GM19324 (cell line): ENCODE measurements around the gene C6orf89.

Experiments
- ATAC-seq: cut with Tn5 transposase; IDR thresholded peaks from one replicate; pipeline ENCODE4 v1.9.1; 2021; ENCODE audit warnings: mild to moderate bottlenecking, moderate library complexity; ENCODE audit not compliant: unreplicated experiment, low FRiP score

Gene C6orf89, protein sequence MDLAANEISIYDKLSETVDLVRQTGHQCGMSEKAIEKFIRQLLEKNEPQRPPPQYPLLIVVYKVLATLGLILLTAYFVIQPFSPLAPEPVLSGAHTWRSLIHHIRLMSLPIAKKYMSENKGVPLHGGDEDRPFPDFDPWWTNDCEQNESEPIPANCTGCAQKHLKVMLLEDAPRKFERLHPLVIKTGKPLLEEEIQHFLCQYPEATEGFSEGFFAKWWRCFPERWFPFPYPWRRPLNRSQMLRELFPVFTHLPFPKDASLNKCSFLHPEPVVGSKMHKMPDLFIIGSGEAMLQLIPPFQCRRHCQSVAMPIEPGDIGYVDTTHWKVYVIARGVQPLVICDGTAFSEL

DNA sequence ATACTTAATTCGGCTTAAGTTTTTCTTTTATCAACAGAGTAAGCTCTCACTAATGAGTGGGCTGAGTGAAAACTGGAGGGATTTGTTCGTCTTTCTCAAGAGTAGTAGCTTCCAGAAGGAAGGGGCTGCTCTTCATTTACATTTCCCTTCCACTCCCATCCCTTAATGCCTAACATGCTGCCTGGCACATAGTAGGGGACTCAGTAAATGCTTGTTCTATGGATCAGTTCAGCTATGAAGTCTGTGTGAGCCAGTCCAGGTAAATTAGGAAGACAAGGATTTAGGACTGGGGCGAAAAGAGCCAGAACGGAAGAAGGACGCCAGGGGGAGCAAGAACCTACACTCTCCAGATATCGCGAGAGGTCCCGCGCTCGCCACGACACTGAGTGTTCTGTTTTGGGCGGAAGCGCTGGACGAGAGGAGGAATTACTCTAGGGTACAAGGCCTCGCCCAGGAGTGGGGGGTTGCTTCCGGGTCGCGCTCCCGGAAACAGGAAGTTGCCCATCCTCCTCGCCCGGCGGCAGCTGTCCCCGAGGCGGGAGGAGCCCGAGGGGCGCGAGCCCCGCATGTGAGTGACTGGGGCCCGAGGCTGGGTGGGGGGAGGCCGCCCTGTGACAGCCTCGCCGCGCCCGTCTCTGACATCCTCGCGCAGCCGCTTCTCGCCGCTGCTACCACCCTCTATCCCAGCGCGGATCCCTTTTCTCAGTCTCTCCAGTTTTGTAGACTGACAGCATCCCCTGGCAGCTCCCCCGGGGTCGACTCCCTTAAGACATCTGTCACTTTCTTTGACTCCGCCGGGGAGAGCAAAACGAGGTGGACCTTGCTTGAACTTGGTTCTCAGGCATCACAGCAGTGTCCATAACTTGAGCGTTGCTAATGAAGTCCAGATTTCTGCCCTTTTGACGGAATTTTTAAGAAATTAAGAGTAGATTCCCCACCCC is at the start of gene C6orf89:
Gene C6orf89, plus strand, starts transcription at position 492 of the 941 bp plus-strand sequence. CDS start 13,493 bp downstream, outside the sequence.
- peak; percentile 98 for ATAC-seq

DNA sequence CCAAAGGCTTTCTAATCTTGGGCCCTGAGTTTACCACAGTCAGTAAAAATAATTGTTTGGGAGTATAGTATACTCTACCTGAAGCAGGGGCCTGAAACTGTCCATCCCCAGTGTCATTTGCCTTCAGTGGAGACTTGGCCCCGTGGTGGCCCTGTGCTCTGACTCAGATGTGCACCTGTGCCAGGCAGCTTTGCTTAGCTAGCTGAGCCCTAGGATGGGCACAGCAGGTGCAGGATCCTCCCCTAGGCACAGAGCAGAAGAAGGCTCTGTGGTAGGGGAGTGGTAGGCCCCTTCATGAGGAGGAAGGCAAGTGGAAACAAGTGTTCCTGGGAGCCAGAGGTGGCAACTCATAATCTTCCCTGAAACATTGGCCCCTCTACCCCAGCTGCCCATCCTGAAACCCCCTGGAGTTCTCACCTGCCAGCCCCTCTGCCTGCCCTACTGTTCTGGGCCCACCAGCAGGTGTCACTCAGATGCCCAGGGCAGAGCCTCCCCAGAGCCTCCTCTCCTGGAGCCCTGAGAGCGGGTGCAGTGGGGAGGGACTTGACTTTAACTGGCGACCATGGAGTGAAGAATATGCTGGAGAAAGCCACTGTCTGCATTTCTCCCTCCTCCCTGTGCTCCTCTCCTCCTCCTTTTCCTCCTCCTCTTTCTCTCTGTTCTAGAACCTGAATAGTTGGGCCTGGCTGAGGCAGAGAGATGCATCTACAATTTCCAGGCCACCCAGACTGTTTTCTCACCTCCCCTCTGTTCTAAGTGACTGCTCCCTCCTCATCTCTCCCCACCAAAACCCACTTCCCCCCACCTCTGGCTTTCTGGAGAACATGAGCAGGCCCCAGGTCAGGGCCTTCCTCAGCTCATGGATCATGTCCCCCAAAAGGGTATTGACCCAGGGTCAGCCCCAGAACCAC is 49.4 kb upstream of the C6orf89 start:
- no peak for ATAC-seq

DNA sequence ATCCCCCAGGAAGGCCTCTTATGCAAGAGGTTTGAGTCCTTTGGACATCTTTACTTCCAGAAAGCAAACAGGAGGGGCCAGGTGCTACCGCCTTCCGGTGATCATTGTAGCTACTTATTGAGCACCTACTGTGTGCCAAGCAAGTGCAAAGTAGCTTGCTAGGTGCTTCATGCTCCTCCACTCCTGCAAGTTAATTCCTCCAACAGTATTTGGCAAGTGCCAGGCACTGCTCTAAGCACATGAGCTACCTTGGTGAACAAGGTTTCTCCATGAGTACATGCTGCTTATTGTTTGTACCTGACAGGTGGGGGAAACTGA is 48.8 kb upstream of the C6orf89 start:
- no peak for ATAC-seq

DNA sequence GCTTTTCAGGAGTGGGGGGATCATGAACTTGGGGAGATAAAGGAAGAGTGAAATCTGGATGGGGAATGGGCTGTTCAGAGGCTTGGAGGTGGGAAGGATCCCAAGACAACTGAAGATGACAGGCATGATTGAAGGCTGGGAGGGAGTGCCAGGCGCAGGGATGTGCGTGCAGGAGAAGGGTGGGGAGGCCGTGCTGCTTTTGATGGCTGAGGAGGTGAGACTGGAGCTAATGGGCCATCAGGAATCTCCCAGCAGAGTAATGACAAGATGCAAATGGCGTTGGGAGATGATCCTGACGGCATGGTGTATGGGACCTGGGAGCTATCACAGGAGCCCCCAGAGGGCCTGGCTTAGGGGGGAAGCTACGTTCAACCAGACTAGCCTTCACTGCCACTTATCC is 48.1 kb upstream of the C6orf89 start:
- no peak for ATAC-seq

DNA sequence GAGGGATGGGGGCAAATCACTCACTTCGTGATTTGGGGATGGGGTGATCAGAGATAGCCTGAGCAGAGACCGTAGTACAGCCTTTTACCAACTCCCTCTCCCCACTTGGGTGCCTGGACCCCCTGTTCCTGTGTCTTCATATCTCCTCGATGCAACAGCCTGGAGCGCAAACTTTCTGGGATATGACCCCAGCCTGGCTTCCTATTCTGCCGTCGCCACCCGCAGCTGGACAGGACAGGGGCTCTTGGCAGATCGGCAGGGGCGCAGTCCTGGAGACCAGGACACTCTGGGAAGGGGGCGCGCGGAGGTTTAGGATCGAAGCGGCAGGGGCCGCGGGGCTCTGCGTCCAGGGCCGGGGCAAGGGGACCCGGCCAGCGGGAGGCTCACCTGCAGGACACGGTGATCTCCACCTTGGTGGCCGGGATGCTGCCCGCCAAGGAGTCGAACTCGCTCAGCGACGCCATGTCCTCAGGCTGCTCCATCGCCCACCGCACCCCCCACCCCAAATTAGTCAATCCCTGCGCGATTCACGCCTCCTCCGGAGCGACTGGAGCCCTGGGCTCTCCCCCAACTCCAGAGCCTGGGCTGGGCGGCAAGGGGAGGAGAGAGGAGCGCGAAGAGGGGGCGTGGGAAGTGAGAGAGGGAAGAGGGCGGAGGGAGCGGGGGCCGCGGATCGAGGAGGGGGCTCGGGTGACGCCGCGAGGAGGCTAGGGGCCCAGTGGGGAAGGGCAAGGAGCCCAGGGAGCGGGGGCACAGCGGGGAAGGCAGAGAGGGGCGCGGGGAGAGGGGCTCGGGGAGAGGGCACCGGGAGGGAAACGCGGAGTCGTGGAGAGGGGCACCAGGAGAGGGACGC is 46.6 kb upstream of the C6orf89 start, which contains the start of gene CPNE5:
Gene CPNE5, minus strand, starts transcription at position 549 of the 853 bp plus-strand sequence. Its CDS starts 67 bp downstream, at position 482.
- ATAC-seq, result no peak

DNA sequence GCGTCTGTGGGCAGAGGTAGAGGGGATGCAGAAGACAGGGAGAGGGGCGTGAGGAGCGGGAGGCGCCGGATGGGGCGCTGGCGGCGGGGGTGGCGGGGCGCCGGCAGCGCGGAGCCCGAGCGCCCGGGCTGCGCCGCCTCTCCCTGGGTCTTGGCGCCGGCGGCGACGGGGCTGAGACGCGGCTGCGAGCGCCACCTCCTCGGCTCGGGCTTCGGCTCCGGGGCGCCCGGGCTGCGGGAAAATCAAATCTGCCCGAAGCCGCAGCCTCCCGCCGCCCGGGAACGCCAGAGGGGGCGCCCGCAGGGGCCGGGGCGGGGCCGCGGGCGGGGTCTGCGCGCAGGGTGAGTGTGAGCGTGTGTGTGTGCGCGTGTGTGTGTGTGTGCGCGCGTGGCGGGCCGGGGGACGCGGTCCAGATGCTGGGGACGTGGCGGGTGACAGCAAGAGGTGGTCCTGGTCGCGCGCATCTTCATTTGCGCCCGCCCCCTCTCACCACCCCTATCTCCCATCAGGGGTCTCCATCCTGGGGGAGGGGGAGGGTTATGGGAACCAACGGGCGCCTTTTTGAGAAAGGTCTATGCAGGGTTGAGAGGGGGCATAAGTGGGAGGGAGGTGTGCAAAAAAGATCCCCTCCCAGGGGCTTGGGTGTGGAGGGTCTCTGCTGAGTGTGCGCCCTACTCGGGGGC is 45.9 kb upstream of the C6orf89 start:
- ATAC-seq, result no peak

DNA sequence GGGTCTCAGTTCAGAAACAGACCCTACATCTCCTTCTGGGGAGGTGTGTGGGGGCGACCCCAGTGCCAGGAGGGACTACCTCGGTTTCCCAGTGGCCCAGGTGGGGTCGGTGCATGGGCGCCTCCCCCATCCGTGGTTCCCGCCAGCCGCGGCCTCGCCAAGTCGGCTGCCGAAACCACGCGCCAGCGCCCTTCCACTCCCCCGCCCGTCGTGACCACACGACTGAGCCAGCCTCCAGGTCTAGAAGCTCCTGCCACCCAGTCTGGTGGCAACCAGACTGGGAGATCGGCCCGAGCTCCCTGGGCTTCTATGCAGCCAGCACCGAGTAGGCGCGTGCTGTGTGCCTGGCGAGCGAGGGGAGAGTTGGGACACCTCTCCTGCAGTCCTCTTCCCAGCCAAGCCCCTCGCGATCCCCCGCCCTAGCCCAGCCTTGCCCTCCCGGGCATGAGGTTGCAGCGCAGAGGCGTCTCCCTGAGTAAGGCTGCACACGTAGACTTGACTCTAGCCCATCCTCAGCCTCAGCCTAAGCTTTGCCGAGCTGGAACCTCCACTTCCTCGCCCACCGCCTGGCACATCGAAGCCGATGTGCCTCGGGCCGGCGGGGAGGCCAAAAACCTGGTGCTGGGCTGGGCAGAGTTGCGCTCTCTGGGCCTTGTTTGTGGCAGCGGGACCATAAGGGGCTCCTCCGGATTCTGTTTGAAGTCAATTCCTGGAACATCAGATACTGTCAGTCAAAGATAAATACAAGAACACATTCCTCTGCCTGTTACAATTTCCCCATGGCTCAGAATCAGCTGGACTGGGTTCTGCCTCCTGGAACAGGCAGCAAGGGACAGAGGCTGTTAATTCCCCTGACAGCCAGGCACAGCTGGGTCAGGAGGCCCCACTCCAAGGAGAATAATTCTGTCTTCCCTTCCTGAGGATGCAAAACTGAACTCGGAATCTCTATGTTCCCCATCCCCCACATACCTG is 45.0 kb upstream of the C6orf89 start:
- ATAC-seq, result no peak

DNA sequence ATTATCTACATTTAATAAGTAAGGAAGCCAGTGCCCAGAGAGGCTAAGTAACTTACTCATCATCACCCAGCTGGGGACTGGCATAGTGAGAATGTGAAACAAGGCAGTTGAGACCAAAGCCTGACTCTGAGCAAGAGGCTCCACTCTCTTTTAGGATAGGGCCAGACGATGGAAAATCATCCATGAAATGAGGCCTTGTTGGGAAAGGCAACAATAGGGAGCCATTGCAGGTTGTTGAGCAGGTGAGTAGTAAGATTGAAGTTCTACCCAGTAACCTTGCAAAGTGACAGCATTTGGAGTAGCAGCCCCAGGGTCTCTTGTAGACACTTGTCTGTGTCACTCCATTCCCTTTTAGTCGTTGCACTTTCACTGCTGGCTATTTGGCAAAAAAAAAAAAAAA is 44.0 kb upstream of the C6orf89 start:
- no peak for ATAC-seq

DNA sequence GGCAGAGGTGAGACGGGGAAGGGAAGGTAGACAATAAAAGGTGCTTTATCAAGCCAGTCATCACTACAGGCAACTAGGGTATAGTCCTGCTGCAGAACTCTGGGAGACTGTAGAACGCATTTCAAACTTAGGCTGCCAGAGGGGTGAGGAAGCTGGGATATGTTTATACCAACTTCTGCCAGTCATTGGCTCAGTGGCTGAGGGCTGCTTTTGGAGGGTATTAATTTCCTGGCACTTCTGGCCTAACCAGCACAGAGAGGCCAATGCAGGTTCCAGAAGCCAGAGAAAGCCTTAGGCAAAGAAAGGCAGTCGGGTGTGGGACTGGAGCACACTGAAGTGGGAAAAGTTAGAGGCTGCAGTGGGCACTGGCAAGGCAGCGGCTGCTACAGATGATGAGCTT is 42.6 kb upstream of the C6orf89 start:
- no peak for ATAC-seq

DNA sequence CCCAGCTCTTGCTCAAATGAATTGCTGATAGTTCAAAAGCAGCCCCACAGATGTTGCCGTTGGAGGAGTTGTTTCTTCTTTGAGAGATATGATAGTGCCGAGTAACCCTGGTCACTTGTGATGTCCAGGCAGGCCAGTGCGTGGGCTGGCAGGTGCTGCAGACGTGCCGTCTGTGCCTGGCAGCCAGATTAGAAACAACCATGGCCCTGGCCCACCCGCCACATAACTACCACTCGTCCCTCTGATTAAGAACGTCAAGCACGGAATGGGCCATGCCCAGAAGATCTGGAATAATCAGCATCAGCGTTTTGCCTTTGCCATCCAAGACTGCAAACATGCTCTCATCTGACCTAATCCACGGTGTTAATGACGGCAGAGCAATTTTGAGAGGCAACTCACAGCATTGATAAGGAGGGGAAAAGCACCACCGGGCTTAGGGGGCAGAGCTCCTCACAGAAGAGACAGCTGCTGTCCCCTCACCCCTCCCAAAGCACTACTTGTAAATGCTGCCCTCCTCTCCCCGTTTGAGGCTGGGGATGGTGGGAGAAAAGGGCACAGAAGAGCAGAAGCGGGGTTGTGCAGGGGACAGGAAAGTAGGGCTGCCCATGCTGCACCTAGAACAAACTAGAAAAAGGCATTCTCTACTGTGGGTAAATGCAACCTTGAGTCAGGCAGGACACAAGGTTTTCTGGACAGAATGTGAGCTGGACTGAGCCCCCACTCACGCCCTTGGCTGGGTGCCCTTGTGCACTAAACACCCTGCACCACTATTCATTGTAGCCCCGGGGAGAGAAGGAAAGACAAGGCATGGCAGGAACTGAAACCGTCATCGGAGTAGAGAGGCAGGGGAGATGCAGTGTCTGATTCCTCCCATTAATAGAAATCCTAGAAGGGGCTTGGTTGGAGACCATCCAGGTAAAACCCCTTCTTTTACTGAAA is 41.3 kb upstream of the C6orf89 start:
- no peak for ATAC-seq

DNA sequence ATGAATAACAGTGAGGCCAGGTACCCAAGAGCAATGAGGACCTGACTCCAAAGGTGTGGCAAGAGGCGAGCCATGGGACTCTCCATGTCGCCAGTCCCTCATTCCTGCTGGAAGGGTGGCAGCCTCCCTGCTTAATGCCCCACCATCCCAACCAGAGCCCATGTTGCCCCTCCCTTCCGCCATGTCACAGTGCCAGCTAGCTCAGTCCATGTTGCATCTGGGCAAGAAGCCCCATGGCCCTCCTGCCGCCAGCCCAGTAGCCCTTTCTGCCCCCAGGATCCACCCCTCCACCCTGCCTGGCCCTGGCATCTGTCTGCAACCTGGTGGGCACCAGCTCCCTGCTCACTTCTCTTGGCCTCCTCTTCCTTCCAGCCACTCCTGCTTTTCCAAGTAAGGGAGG is 40.5 kb upstream of the C6orf89 start:
- no peak for ATAC-seq

DNA sequence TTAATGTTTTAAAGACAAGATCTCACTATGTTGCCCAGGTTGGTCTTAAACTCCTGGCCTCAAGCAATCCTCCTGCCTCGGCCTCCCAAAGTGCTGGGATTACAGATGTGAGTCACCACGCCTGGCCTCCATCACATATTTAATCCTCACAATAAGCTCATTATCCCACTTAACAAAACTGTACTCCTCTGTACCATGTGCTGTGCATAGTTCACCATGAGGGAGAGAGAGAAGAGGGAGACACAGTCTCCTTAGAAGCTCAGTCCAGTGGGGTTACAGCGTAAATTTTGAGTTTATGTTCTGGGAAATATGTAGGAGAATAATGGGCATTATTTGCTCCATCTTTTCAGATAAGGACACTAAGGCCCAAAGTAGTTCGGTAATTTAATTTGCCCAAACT is 38.6 kb upstream of the C6orf89 start:
- ATAC-seq, result no peak

DNA sequence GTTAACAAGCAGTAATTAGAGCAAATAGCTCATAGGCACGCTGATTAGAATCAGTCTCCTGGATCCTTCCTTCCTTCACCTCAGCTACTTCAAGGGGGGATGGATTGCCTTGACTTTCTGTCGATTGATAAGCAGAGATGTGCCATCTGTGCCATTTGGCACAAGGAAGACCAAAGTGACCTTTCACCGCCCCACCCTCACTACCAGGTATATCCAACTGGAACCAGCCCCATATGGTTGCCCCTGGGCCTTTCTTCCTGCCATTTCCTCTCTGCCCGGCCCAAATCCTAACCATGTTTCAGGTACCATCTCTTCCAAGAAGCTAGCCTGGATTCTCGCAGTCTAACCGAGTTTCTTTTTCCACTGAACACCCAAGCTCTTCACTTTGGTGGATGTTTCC is 37.8 kb upstream of the C6orf89 start:
- ATAC-seq, result no peak

DNA sequence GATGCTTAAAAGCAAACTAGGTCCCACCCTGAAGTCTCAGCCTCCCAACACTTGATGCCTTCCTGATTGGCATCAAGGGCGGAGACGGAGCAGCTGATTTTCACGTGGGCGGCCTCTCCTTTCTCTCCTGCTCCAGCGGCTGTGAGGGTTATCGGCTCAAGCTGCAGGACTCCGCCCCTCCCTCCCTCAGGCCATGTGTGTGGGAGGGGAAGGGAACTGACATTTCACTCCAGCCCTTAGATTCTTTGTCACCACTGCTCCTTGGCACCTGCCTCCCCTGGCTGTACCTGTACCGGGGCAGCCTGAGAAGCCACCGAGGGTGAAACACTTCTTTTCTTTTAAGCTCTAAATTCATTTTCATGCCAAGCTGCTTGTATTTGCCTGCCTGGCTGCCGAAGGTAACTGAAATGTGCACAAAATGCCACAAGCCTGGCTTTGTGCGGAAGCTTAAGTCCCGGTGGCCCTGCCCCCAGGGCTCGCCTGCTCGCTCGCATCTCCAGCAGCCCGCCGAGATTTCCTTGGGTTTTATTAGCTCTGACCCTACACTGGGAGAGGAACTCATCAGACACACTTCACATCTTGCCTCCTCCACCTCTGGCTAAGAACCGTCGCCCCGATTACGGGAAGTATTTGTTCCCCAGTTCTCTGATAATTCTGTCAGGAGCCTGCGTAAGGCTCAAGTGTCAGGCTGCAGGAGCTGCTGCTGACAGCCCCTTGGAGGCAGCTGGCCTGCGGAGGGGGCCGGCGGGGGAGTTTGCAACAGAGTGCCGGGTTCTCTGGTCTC is 36.9 kb upstream of the C6orf89 start:
- no peak for ATAC-seq

DNA sequence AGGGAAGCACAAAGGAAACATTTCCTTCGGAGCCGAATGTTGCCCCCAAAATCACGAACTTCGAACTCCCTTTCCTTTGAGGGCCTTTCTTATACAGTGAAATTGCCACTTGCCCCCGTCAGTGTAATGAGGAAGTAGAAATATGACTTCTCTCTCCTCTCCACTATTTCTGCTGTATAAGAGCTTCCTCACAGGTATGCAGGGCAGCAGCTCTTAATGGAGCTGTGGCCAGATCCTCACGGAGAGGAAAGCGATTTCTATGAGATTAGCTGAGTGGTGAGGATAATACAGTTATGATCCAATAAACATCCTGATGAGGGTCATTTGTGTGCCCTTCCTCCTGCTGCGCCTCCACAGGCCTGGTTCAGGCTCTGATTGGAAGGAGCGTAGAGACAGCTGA is 35.7 kb upstream of the C6orf89 start:
- ATAC-seq, result no peak

DNA sequence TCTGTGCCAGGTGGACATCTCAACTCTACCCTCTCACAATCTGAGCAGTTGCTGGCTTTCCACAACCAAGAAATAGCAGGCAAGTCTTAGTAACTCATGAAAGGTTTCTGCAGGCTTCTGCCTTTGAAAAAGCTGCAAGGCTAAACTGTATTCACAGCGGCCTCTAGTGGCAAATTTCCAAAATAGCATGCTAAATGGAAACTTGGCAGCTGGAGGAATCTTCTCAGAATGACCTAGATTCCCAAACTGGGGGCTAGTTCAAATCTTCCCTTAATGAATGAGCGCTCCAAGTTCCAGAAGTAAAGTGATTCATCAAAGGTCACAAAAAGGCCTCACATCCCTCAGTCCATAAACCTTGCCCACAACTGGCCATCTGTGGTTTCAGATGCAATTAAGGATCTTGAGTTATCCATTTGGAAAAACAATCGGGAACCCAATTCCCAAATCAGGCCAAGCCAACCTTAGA is 34.6 kb upstream of the C6orf89 start:
- ATAC-seq, result no peak
